HepG2 (cell line): ENCODE measurements around the gene TMEM121. TPM values are rescaled to one million over a fixed set of nuclear protein-coding genes. Genes with fewer than 3 reads are reported as not detected.

Experiments
- CBX2 ChIP-seq, 2 experiments: fragments of 200-600 bp in 1 of 2; sonication (generic); formaldehyde crosslinking in 1 of 2; IDR thresholded peaks; 2 replicates each; pipeline versions ENCODE4 v1.7.0 to v1.8.1; 2018 to 2022; ENCODE audit warnings: low read depth in 2 of 2, low read length in 1 of 2, mild to moderate bottlenecking in 1 of 2, missing genetic modification reagents in 1 of 2
- GFI1 ChIP-seq: sonication (generic); formaldehyde crosslinking; IDR thresholded peaks from 2 replicates; pipeline ENCODE4 v1.5.0; 2020; ENCODE audit warnings: missing genetic modification reagents, mild to moderate bottlenecking, borderline replicate concordance
- GTF2F1 ChIP-seq: fragments of 150-350 bp; IDR thresholded peaks from 2 replicates; pipeline ENCODE4 v1.6.1; 2014; ENCODE audit warnings: low read length
- MEF2D ChIP-seq: sonication (generic); formaldehyde crosslinking; IDR thresholded peaks from 2 replicates; pipeline ENCODE4 v1.5.1; 2020; ENCODE audit warnings: mild to moderate bottlenecking, missing genetic modification reagents
- RFX5 ChIP-seq: IDR thresholded peaks from 2 replicates; pipeline ENCODE4 v1.6.1; 2011; ENCODE audit warnings: low read depth, low read length, improper control_type of control experiment
- SOX13 ChIP-seq, 3 experiments: fragments of 450-650 bp in 1 of 3; sonication (generic) in 1 of 3; formaldehyde crosslinking in 1 of 3; IDR thresholded peaks in 2 of 3; conservative IDR thresholded peaks in 1 of 3; 2 replicates each; pipeline versions ENCODE4 v1.5.0 to v1.6.1; 2016 to 2020; ENCODE audit warnings: antibody characterized with exemption in 1 of 3, mild to moderate bottlenecking in 1 of 3, missing compliant biosample characterization in 1 of 3, missing genetic modification reagents in 1 of 3, moderate library complexity in 1 of 3
- SRY ChIP-seq: sonication (generic); formaldehyde crosslinking; IDR thresholded peaks from 2 replicates; pipeline ENCODE4 v1.8.0; 2022; ENCODE audit warnings: mild to moderate bottlenecking, missing genetic modification reagents
- ZNF501 ChIP-seq: sonication (generic); formaldehyde crosslinking; IDR thresholded peaks from 2 replicates; pipeline ENCODE4 v1.5.1; 2020; ENCODE audit warnings: mild to moderate bottlenecking, moderate library complexity, missing genetic modification reagents
- ZSCAN22 ChIP-seq: sonication (generic); formaldehyde crosslinking; IDR thresholded peaks from 2 replicates; pipeline ENCODE4 v1.4.0; 2020; ENCODE audit warnings: mild to moderate bottlenecking, missing genetic modification reagents
- ZSCAN9 ChIP-seq: IDR thresholded peaks from 2 replicates; pipeline ENCODE4 v1.6.1; 2016; ENCODE audit warnings: borderline replicate concordance
- polyA plus RNA-seq, 8 experiments: library from polyadenylated mRNA; depleted of rRNA in 3 of 8; stranded (reverse) in 7 of 8; unstranded in 1 of 8; fragments of >200 nt; fragmentation: Illumina TruSeq in 4 of 8; extraction: Trizol in 4 of 8; gene quantifications; 2 replicates each; pipeline versions ENCODE4 v1.2.1 to v1.2.3, GENCODE V29; 2011 to 2016; ENCODE audit warnings: low read depth in 4 of 8, missing spikeins in 1 of 8, mixed read lengths in 1 of 8; ENCODE audit not compliant: insufficient read depth in 1 of 8
- total RNA-seq, 5 experiments: library from RNA; depleted of rRNA; stranded (reverse); fragments of >200 nt; fragmentation: Illumina TruSeq; extraction: Trizol; gene quantifications; 2 replicates each; pipeline ENCODE4 v1.2.3, GENCODE V29; 2016; ENCODE audit warnings: low read depth in 1 of 5
- TF ChIP-seq, protein P1 (sequence below): sonication (generic); formaldehyde crosslinking; IDR thresholded peaks from 2 replicates; pipeline ENCODE4 v1.9.0; 2022; ENCODE audit warnings: missing genetic modification reagents, mild to moderate bottlenecking, borderline replicate concordance
- TF ChIP-seq, protein P2 (sequence below): sonication (generic); formaldehyde crosslinking; IDR thresholded peaks from 2 replicates; pipeline ENCODE4 v1.8.1; 2023; ENCODE audit warnings: mild to moderate bottlenecking, missing genetic modification reagents
- TF ChIP-seq, protein P3 (sequence below): sonication (generic); formaldehyde crosslinking; IDR thresholded peaks from 2 replicates; pipeline ENCODE4 v1.8.0; 2022; ENCODE audit warnings: missing genetic modification reagents, low read depth, mild to moderate bottlenecking, borderline replicate concordance
- TF ChIP-seq, protein P4 (sequence below): sonication (generic); formaldehyde crosslinking; conservative IDR thresholded peaks from 2 replicates; pipeline ENCODE4 v1.5.0; 2020; ENCODE audit warnings: missing genetic modification reagents
- TF ChIP-seq, protein P5 (sequence below): sonication (generic); formaldehyde crosslinking; IDR thresholded peaks from 2 replicates; pipeline ENCODE4 v1.5.0; 2020; ENCODE audit warnings: mild to moderate bottlenecking, missing genetic modification reagents, borderline replicate concordance

Gene TMEM121
- total and polyA plus RNA-seq, 2 of the 13 experiments (the other 11 are each of a cell fraction or from before 2014, with no cell fraction given) = 6.6 to 19.0 TPM

DNA sequence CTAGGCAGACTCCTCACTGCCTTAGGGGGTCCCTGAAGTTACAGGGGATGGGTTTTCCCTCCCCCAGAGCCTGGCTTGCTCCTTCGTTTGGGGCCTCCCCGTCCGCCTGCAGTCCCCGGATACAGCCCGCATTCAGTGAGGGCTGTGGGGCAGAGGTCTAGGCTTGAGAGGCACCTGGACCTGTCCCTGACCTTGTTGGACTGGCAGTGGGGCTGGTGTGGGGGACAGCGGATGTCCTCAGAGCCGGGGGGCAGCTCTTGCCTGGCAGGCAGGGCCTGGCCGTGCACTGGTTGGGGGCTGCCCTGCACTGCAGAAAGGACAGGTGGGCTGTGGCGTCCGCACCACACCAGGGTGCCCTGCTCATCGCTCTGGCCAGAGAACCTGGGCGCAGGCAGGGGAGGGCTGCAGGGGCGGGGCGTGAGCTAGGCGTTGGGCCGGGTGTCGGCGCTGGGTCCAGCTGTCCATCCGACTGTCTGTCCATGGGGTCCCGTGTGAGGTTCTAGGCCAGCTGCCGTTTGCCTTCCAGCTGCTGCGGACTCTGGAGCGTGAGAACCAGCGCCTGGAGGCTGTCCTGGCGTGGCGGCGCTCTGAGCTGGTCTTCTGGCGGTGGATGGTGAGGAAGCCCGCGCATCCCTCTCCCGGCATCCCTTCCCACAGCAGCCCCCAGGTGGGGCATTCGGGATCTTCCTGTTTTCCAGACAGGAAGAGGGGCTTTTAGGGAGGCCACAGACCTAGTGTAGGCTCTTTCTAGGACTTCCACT is 29.4 kb upstream of the TMEM121 start (continued):
- TF ChIP-seq, protein P1, sequence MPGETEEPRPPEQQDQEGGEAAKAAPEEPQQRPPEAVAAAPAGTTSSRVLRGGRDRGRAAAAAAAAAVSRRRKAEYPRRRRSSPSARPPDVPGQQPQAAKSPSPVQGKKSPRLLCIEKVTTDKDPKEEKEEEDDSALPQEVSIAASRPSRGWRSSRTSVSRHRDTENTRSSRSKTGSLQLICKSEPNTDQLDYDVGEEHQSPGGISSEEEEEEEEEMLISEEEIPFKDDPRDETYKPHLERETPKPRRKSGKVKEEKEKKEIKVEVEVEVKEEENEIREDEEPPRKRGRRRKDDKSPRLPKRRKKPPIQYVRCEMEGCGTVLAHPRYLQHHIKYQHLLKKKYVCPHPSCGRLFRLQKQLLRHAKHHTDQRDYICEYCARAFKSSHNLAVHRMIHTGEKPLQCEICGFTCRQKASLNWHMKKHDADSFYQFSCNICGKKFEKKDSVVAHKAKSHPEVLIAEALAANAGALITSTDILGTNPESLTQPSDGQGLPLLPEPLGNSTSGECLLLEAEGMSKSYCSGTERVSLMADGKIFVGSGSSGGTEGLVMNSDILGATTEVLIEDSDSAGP (CRISPR knock-in tag) = peak; percentile 47; the same call in 1 of the 2 replicates
- TF ChIP-seq SRY (CRISPR knock-in tag) (no peak; the same call in 1 of the 2 replicates), SOX13 (IDR thresholded peaks at IDR 0.05) (no peak), SOX13 (CRISPR knock-in tag; conservative IDR thresholded peaks at IDR 0.05 in 1 of 2, IDR thresholded peaks at IDR 0.05 in 1 of 2) (no peak), ZSCAN22 (no peak), GTF2F1 (no peak), MEF2D (no peak), ZNF501 (CRISPR knock-in tag) (0 out of 2 replicates have a peak, but pooled peaks have one; percentile 11), GFI1 (0 out of 2 replicates have a peak, but pooled peaks have one; percentile 13), RFX5 (no peak), CBX2 (IDR thresholded peaks at IDR 0.05; ENCODE audit: low read depth, low read length) (no peak), CBX2 (CRISPR knock-in tag; IDR thresholded peaks at IDR 0.05; ENCODE audit: low read depth) (no peak), ZSCAN9 (CRISPR knock-in tag) (no peak)
- TF ChIP-seq, protein P2, sequence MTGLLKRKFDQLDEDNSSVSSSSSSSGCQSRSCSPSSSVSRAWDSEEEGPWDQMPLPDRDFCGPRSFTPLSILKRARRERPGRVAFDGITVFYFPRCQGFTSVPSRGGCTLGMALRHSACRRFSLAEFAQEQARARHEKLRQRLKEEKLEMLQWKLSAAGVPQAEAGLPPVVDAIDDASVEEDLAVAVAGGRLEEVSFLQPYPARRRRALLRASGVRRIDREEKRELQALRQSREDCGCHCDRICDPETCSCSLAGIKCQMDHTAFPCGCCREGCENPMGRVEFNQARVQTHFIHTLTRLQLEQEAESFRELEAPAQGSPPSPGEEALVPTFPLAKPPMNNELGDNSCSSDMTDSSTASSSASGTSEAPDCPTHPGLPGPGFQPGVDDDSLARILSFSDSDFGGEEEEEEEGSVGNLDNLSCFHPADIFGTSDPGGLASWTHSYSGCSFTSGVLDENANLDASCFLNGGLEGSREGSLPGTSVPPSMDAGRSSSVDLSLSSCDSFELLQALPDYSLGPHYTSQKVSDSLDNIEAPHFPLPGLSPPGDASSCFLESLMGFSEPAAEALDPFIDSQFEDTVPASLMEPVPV (CRISPR knock-in tag) = no peak
- TF ChIP-seq, protein P3, sequence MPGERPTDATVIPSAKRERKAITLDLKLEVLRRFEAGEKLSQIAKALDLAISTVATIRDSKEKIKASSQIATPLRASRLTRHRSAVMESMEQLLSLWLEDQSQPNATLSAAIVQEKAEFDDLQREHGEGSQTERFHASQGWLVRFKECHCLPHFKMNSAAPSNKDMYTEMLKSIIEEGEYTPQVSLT (CRISPR knock-in tag) = no peak
- TF ChIP-seq, protein P4, sequence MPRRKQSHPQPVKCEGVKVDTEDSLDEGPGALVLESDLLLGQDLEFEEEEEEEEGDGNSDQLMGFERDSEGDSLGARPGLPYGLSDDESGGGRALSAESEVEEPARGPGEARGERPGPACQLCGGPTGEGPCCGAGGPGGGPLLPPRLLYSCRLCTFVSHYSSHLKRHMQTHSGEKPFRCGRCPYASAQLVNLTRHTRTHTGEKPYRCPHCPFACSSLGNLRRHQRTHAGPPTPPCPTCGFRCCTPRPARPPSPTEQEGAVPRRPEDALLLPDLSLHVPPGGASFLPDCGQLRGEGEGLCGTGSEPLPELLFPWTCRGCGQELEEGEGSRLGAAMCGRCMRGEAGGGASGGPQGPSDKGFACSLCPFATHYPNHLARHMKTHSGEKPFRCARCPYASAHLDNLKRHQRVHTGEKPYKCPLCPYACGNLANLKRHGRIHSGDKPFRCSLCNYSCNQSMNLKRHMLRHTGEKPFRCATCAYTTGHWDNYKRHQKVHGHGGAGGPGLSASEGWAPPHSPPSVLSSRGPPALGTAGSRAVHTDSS = no peak
- TF ChIP-seq, protein P5, sequence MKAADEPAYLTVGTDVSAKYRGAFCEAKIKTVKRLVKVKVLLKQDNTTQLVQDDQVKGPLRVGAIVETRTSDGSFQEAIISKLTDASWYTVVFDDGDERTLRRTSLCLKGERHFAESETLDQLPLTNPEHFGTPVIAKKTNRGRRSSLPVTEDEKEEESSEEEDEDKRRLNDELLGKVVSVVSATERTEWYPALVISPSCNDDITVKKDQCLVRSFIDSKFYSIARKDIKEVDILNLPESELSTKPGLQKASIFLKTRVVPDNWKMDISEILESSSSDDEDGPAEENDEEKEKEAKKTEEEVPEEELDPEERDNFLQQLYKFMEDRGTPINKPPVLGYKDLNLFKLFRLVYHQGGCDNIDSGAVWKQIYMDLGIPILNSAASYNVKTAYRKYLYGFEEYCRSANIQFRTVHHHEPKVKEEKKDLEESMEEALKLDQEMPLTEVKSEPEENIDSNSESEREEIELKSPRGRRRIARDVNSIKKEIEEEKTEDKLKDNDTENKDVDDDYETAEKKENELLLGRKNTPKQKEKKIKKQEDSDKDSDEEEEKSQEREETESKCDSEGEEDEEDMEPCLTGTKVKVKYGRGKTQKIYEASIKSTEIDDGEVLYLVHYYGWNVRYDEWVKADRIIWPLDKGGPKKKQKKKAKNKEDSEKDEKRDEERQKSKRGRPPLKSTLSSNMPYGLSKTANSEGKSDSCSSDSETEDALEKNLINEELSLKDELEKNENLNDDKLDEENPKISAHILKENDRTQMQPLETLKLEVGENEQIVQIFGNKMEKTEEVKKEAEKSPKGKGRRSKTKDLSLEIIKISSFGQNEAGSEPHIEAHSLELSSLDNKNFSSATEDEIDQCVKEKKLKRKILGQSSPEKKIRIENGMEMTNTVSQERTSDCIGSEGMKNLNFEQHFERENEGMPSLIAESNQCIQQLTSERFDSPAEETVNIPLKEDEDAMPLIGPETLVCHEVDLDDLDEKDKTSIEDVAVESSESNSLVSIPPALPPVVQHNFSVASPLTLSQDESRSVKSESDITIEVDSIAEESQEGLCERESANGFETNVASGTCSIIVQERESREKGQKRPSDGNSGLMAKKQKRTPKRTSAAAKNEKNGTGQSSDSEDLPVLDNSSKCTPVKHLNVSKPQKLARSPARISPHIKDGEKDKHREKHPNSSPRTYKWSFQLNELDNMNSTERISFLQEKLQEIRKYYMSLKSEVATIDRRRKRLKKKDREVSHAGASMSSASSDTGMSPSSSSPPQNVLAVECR (CRISPR knock-in tag) = no peak
